Osteoblast (primary cell): ENCODE measurements around the gene SDHAF4. TPM values are rescaled to one million over a fixed set of nuclear protein-coding genes. Genes with fewer than 3 reads are reported as not detected.
"Not testable (repeated sequence)": the region's sequence is repeated elsewhere in the genome, so short reads cannot be mapped to it uniquely, and the experiment has no call there.

Experiments
- DNase-seq: peaks from one replicate; pipeline ENCODE4 v3.0.0; 2011; ENCODE audit warnings: low spot score, mixed read lengths; ENCODE audit not compliant: insufficient read length; ENCODE audit errors: missing footprints
- H2AFZ ChIP-seq: 2 replicates; pipeline ENCODE4 v1.6.0; 2011; ENCODE audit warnings: mild to moderate bottlenecking, low read length
- H3K27ac ChIP-seq: 2 replicates; pipeline ENCODE4 v1.5.1; 2011; ENCODE audit warnings: mild to moderate bottlenecking, low read depth, low read length, moderate library complexity
- H3K27me3 ChIP-seq: 2 replicates; pipeline ENCODE4 v1.6.0; 2012; ENCODE audit warnings: mild to moderate bottlenecking, control low read depth, inconsistent platforms, low read length, moderate library complexity; ENCODE audit not compliant: insufficient read depth
- H3K36me3 ChIP-seq: 2 replicates; pipeline ENCODE4 v1.5.1; 2011; ENCODE audit warnings: mild to moderate bottlenecking, low read length, control low read depth, moderate library complexity; ENCODE audit not compliant: insufficient read depth
- H3K4me1 ChIP-seq: 2 replicates; pipeline ENCODE4 v1.5.1; 2011; ENCODE audit warnings: mild to moderate bottlenecking, low read length, control low read depth, moderate library complexity; ENCODE audit not compliant: insufficient read depth
- H3K4me2 ChIP-seq: 2 replicates; pipeline ENCODE4 v1.6.0; 2011; ENCODE audit warnings: mild to moderate bottlenecking, low read length; ENCODE audit not compliant: insufficient read depth
- H3K4me3 ChIP-seq: fragments of 200-600 bp; sonication (generic); 3 replicates; pipeline ENCODE4 v1.5.1; 2012; ENCODE audit warnings: mild to moderate bottlenecking, low read length, inconsistent platforms; ENCODE audit not compliant: insufficient read depth
- H3K79me2 ChIP-seq: 2 replicates; pipeline ENCODE4 v1.6.0; 2012; ENCODE audit warnings: mild to moderate bottlenecking, low read length, control low read depth, inconsistent platforms; ENCODE audit not compliant: insufficient read depth
- H3K9me3 ChIP-seq: 2 replicates; pipeline ENCODE4 v1.5.1; 2011; ENCODE audit warnings: low read depth, low read length, control low read depth
- H4K20me1 ChIP-seq: 2 replicates; pipeline ENCODE4 v1.6.0; 2012; ENCODE audit warnings: mild to moderate bottlenecking, low read length, control low read depth; ENCODE audit not compliant: insufficient read depth
- CTCF ChIP-seq: IDR thresholded peaks from 2 replicates; pipeline ENCODE4 v1.5.1; 2011; ENCODE audit warnings: mild to moderate bottlenecking, low read depth, low read length, moderate library complexity; ENCODE audit errors: extremely low read depth
- total RNA-seq: library from RNA; depleted of rRNA; stranded (reverse); fragments of >200 nt; gene quantifications from 2 replicates; pipeline ENCODE4 v1.2.3, GENCODE V29; 2012

SDHAF4 gene
- total RNA-seq, 1 donor: 6.9 TPM

GRCh38 chr6:70601014-70601413 lies 34.3 kb downstream of the SDHAF4 start:
- Histone ChIP-seq H3K4me3 (no peak overlapping the region), H3K36me3 (no peaks in the 10 kb centered on the region), H3K4me1 (no peaks in the 10 kb centered on the region), H3K9me3 (no peaks in the 10 kb centered on the region), H2AFZ (no peak overlapping the region), H3K4me2 (no peak overlapping the region), H3K79me2 (no peaks in the 10 kb centered on the region), H4K20me1 (no peaks in the 10 kb centered on the region), H3K27ac (no peak overlapping the region), H3K27me3 (no peaks in the 10 kb centered on the region)
- TF ChIP-seq CTCF: no peak
- no peak for DNase-seq

GRCh38 chr6:70604254-70604653 lies 37.5 kb downstream of the SDHAF4 start:
- Histone ChIP-seq H3K4me2 (no peak overlapping the region), H2AFZ (no peak overlapping the region), H3K79me2 (no peaks in the 10 kb centered on the region), H3K36me3 (no peaks in the 10 kb centered on the region), H3K4me1 (no peaks in the 10 kb centered on the region), H3K27me3 (no peaks in the 10 kb centered on the region), H3K9me3 (no peaks in the 10 kb centered on the region), H4K20me1 (no peaks in the 10 kb centered on the region), H3K27ac (no peak overlapping the region), H3K4me3 (no peak overlapping the region)
- no peak for TF ChIP-seq CTCF
- no peak for DNase-seq

- H2AFZ ChIP-seq, H3K27me3 ChIP-seq, H3K4me1 ChIP-seq, H4K20me1 ChIP-seq, H3K4me2 ChIP-seq, H3K4me3 ChIP-seq, H3K36me3 ChIP-seq, H3K27ac ChIP-seq, H3K79me2 ChIP-seq, H3K9me3 ChIP-seq, DNase-seq: not testable (repeated sequence)
These were observed 40.6 kb downstream of the SDHAF4 start for GRCh38 chr6:70607371-70607770.

GRCh38 chr6:70609181-70609580 lies 42.5 kb downstream of the SDHAF4 start:
- DNase-seq, H3K9me3 ChIP-seq, H3K4me2 ChIP-seq, H3K4me1 ChIP-seq, H3K27me3 ChIP-seq, H3K36me3 ChIP-seq, H3K79me2 ChIP-seq, H2AFZ ChIP-seq, H3K27ac ChIP-seq, H4K20me1 ChIP-seq, H3K4me3 ChIP-seq: not testable (repeated sequence)

GRCh38 chr6:70616728-70617260 lies 50.1 kb downstream of the SDHAF4 start:
- Histone ChIP-seq H3K27me3 (no peaks in the 10 kb centered on the region), H3K27ac (no peak overlapping the region), H3K4me2 (no peak overlapping the region), H3K36me3 (no peaks in the 10 kb centered on the region), H4K20me1 (no peaks in the 10 kb centered on the region), H3K4me3 (no peak overlapping the region), H3K9me3 (no peaks in the 10 kb centered on the region), H3K79me2 (no peaks in the 10 kb centered on the region), H3K4me1 (no peaks in the 10 kb centered on the region), H2AFZ (no peak overlapping the region)
- no peak for TF ChIP-seq CTCF
- DNase-seq: no peak
